Transverse colon (tissue), 4 donors: ENCODE data around the gene MMP21.

Source experiments
- CTCF ChIP-seq, 5 experiments: fragments of 200-600 bp in 3 of 5; fragments of 450-650 bp in 2 of 5; sonication (generic) in 3 of 5; IDR thresholded peaks; 1 replicate in 2 of 5; 2 replicates in 3 of 5; pipeline ENCODE4 v1.5.1; 2016 to 2017; ENCODE audit warnings: antibody characterized with exemption in 5 of 5, inconsistent platforms in 3 of 5, mild to moderate bottlenecking in 2 of 5, moderate library complexity in 1 of 5
- POLR2AphosphoS5 ChIP-seq, 3 donors: sonication (generic); formaldehyde crosslinking; IDR thresholded peaks; one replicate each; pipeline ENCODE4 v1.6.1; 2016; ENCODE audit warnings: antibody characterized with exemption in 3 of 3

DNA sequence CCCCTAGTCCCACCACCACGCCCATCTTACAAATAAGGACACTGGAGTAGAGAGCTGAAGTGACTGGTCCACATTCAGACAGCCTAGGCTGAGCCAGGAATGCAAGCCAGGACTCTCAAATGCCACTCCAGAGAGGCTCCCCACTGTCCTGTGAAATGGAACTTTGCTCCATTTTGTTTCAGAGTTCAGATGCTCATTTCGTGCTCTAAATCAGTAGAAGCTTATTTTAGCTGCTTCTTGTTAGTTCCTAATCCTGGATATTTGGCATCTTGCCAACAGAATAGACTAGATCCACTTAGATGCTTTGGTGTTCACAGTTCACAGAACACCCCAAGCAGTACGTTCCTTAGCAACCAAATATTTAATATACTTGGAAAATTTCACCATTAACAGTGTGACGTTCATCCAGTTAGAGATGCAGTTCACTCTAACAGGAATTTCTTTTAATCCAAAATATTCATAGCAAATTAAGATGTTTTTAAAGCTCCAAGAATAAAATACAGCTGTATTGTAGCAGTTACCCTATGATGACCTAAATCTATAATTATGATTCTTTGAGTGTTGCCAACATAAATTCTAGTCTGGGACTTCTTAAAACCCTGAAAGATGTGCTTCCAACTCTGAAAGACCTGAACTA lies 7.3 kb downstream of the MMP21 start:
- TF ChIP-seq CTCF (IDR thresholded peaks at IDR 0.05) (no peak), POLR2AphosphoS5 (IDR thresholded peaks at IDR 0.05) (peak in 1 of 3 donors; percentile 15)
